GM23338 (cell line): Measurements from ENCODE around the gene MPPED1. TPM values are rescaled to one million over a fixed set of nuclear protein-coding genes. Genes with fewer than 3 reads are reported as not detected.

ENCODE experiments used
- ATAC-seq: fragments of 200-7000 bp; cut with Tn5 transposase; 3 replicates; pipeline ENCODE4 v1.9.1; 2020
- DNase-seq: peaks from one replicate; pipeline ENCODE4 v3.0.0-alpha.2; 2015; ENCODE audit warnings: low spot score
- H2AFZ ChIP-seq: fragments of 200-600 bp; sonication (generic); 2 replicates; pipeline ENCODE4 v1.8.0; 2016; ENCODE audit warnings: antibody characterized with exemption, mild to moderate bottlenecking, moderate library complexity
- H3F3A ChIP-seq: fragments of 200-600 bp; sonication (generic); replicated peaks from 2 replicates; pipeline ENCODE4 v1.8.0; 2017; ENCODE audit warnings: antibody characterized with exemption, mixed run types, low read depth
- H3K27ac ChIP-seq: fragments of 200-600 bp; sonication (generic); 2 replicates; pipeline ENCODE4 v1.6.1; 2016; ENCODE audit warnings: low read depth
- H3K27me3 ChIP-seq: fragments of 200-600 bp; sonication (generic); 2 replicates; pipeline ENCODE4 v1.8.0; 2016; ENCODE audit warnings: mild to moderate bottlenecking, mixed run types, moderate library complexity; ENCODE audit not compliant: insufficient read depth
- H3K36me3 ChIP-seq: fragments of 200-600 bp; sonication (generic); 2 replicates; pipeline ENCODE4 v1.8.0; 2016; ENCODE audit warnings: mild to moderate bottlenecking; ENCODE audit not compliant: insufficient read depth
- H3K4me1 ChIP-seq: fragments of 200-600 bp; sonication (generic); 2 replicates; pipeline ENCODE4 v1.8.0; 2016; ENCODE audit warnings: mild to moderate bottlenecking, moderate library complexity; ENCODE audit not compliant: insufficient read depth
- H3K4me2 ChIP-seq: fragments of 200-600 bp; sonication (generic); 2 replicates; pipeline ENCODE4 v1.7.1; 2017; ENCODE audit warnings: mixed run types
- H3K4me3 ChIP-seq: fragments of 200-600 bp; sonication (generic); 2 replicates; pipeline ENCODE4 v1.6.1; 2016; ENCODE audit warnings: mixed run types
- H3K79me2 ChIP-seq: fragments of 200-600 bp; sonication (generic); replicated peaks from 2 replicates; pipeline ENCODE4 v1.8.0; 2017; ENCODE audit warnings: mild to moderate bottlenecking; ENCODE audit not compliant: insufficient read depth
- H3K9me2 ChIP-seq: fragments of 200-600 bp; sonication (generic); 2 replicates; pipeline ENCODE4 v1.8.0; 2017; ENCODE audit not compliant: insufficient read depth
- H4K20me1 ChIP-seq: fragments of 200-600 bp; sonication (generic); replicated peaks from 2 replicates; pipeline ENCODE4 v1.8.0; 2017; ENCODE audit warnings: mild to moderate bottlenecking; ENCODE audit not compliant: insufficient read depth
- H3K27ac Mint-ChIP-seq: 2 replicates; pipeline ENCODE4 v1.8.0; 2020; ENCODE audit warnings: inconsistent platforms, mild to moderate bottlenecking, moderate library complexity, mixed read lengths
- H3K27me3 Mint-ChIP-seq: 3 replicates; pipeline ENCODE4 v1.8.0; 2022; ENCODE audit warnings: low read depth, mild to moderate bottlenecking, moderate library complexity, mixed read lengths, inconsistent platforms; ENCODE audit not compliant: insufficient read depth, poor library complexity
- H3K36me3 Mint-ChIP-seq: 3 replicates; pipeline ENCODE4 v1.8.0; 2021; ENCODE audit warnings: low read depth, mild to moderate bottlenecking, inconsistent platforms, moderate library complexity, mixed read lengths
- H3K4me1 Mint-ChIP-seq: 3 replicates; pipeline ENCODE4 v1.8.0; 2020; ENCODE audit warnings: mild to moderate bottlenecking, inconsistent platforms, mixed read lengths
- H3K4me3 Mint-ChIP-seq: 3 replicates; pipeline ENCODE4 v1.8.0; 2021; ENCODE audit warnings: moderate library complexity, mild to moderate bottlenecking, inconsistent platforms, mixed read lengths
- H3K9me3 Mint-ChIP-seq: 3 replicates; pipeline ENCODE4 v1.8.0; 2020; ENCODE audit warnings: moderate library complexity, mild to moderate bottlenecking, inconsistent platforms, mixed read lengths
- CREB1 ChIP-seq: fragments of 250-450 bp; sonication (Bioruptor Pico); IDR thresholded peaks from 2 replicates; pipeline ENCODE4 v1.5.0; 2020; ENCODE audit warnings: low read depth, mild to moderate bottlenecking, moderate library complexity
- EZH2 ChIP-seq: fragments of 200-600 bp; sonication (generic); IDR thresholded peaks from one replicate; pipeline ENCODE4 v1.8.0; 2017; ENCODE audit warnings: antibody characterized with exemption, mild to moderate bottlenecking, low read depth; ENCODE audit not compliant: unreplicated experiment
- JUNB ChIP-seq: IDR thresholded peaks from one replicate; pipeline ENCODE4 v1.6.1; 2016; ENCODE audit warnings: antibody characterized with exemption; ENCODE audit not compliant: unreplicated experiment
- POLR2AphosphoS5 ChIP-seq: IDR thresholded peaks from 2 replicates; pipeline ENCODE4 v1.6.1; 2016; ENCODE audit warnings: antibody characterized with exemption, low read depth
- polyA plus RNA-seq: library from polyadenylated mRNA; unstranded; fragments of >200 nt; fragmentation: Nextera tagmentation; extraction: Ambion mirVana; gene quantifications from 2 replicates; pipeline ENCODE4 v1.2.1, GENCODE V29; 2016
- total RNA-seq: library from RNA; depleted of rRNA; stranded (reverse); fragments of >200 nt; shearing (Covaris generic); gene quantifications from 2 replicates; pipeline ENCODE4 v1.2.3, GENCODE V29; 2014
- TF ChIP-seq, protein P1 (sequence below): IDR thresholded peaks from one replicate; pipeline ENCODE4 v1.6.1; 2018; ENCODE audit warnings: antibody characterized with exemption; ENCODE audit not compliant: unreplicated experiment
- TF ChIP-seq, protein P2 (sequence below): IDR thresholded peaks from 2 replicates; pipeline ENCODE4 v1.6.1; 2016; ENCODE audit warnings: antibody characterized with exemption

Gene MPPED1
- total and polyA plus RNA-seq, 2 experiments from 2014 or later, result 0.56 TPM; not detected in 1

GRCh38 chr22:43539572-43540528 lies 128.0 kb downstream of the MPPED1 start:
- Mint-ChIP-seq H3K4me1 (no peaks in the 10 kb centered on the region; the same call in 1 of the 3 replicates), H3K36me3 (peaks cover 15% of the 10 kb centered on the region), H3K9me3 (peaks cover 21% of the 10 kb centered on the region; the same call in 2 of the 3 replicates), H3K27me3 (peaks cover 2% of the 10 kb centered on the region), H3K27ac (no peak overlapping the region), H3K4me3 (no peak overlapping the region)
- Histone ChIP-seq H3K79me2 (no peaks in the 10 kb centered on the region), H3K4me2 (no peak overlapping the region), H4K20me1 (no peaks in the 10 kb centered on the region), H3K4me1 (no peaks in the 10 kb centered on the region), H3K36me3 (no peaks in the 10 kb centered on the region), H3K27ac (no peak overlapping the region), H2AFZ (no peak overlapping the region), H3K27me3 (no peaks in the 10 kb centered on the region), H3K4me3 (no peak overlapping the region), H3K9me2 (peaks cover 5% of the 10 kb centered on the region; the same call in 1 of the 2 replicates), H3F3A (no peaks in the 10 kb centered on the region)
- DNase-seq, result no peak
- no peak for ATAC-seq
- TF ChIP-seq, protein P1, sequence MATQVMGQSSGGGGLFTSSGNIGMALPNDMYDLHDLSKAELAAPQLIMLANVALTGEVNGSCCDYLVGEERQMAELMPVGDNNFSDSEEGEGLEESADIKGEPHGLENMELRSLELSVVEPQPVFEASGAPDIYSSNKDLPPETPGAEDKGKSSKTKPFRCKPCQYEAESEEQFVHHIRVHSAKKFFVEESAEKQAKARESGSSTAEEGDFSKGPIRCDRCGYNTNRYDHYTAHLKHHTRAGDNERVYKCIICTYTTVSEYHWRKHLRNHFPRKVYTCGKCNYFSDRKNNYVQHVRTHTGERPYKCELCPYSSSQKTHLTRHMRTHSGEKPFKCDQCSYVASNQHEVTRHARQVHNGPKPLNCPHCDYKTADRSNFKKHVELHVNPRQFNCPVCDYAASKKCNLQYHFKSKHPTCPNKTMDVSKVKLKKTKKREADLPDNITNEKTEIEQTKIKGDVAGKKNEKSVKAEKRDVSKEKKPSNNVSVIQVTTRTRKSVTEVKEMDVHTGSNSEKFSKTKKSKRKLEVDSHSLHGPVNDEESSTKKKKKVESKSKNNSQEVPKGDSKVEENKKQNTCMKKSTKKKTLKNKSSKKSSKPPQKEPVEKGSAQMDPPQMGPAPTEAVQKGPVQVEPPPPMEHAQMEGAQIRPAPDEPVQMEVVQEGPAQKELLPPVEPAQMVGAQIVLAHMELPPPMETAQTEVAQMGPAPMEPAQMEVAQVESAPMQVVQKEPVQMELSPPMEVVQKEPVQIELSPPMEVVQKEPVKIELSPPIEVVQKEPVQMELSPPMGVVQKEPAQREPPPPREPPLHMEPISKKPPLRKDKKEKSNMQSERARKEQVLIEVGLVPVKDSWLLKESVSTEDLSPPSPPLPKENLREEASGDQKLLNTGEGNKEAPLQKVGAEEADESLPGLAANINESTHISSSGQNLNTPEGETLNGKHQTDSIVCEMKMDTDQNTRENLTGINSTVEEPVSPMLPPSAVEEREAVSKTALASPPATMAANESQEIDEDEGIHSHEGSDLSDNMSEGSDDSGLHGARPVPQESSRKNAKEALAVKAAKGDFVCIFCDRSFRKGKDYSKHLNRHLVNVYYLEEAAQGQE, result no peak
- TF ChIP-seq CREB1 (CRISPR knock-in tag) (no peak), POLR2AphosphoS5 (no peak), EZH2 (no peak)

GRCh38 chr22:43540529-43540923 lies 128.7 kb downstream of the MPPED1 start:
- H3K9me3 Mint-ChIP-seq, result peaks cover 21% of the 10 kb centered on the region; the same call in 2 of the 3 replicates
- Histone ChIP-seq H3K27ac (no peak overlapping the region), H3K27me3 (no peaks in the 10 kb centered on the region), H4K20me1 (no peaks in the 10 kb centered on the region), H3K36me3 (no peaks in the 10 kb centered on the region), H2AFZ (no peak overlapping the region), H3K4me1 (no peaks in the 10 kb centered on the region), H3K4me3 (no peak overlapping the region), H3K79me2 (no peaks in the 10 kb centered on the region), H3K9me2 (peaks cover 5% of the 10 kb centered on the region; the same call in 1 of the 2 replicates), H3K4me2 (no peak overlapping the region), H3F3A (no peaks in the 10 kb centered on the region)
- no peaks in the 10 kb centered on the region; the same call in 1 of the 3 replicates for H3K4me1 Mint-ChIP-seq
- H3K4me3 Mint-ChIP-seq, result no peak overlapping the region
- H3K27ac Mint-ChIP-seq, result no peak overlapping the region
- TF ChIP-seq JUNB, result no peak
- peaks cover 2% of the 10 kb centered on the region for H3K27me3 Mint-ChIP-seq
- DNase-seq (no peak), ATAC-seq (no peak)
- H3K36me3 Mint-ChIP-seq, result peaks cover 15% of the 10 kb centered on the region

DNA sequence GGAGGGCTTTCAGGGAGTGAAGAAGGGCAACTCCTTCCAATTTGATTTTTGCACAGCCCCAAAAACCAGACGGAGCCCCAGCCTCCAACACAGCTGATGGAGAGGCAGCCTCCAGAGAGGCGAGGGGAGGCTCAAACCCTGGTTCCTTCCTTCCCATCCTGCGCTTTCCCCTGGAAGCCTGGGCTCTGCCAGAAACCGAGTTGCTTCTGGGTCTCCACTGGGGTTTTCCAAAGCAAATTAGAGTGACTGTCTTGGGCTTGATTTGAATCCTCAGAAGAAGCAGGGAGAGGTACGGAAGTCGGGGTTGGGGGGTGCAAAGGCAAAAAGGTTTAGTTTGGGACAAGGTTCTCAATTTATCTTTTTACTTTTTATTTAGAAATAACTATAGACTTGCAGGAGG lies 129.2 kb downstream of the MPPED1 start:
- Histone ChIP-seq H3K4me3 (no peak overlapping the region), H3K27ac (no peak overlapping the region), H3K4me2 (no peak overlapping the region), H3K4me1 (no peaks in the 10 kb centered on the region), H2AFZ (no peak overlapping the region), H3K36me3 (no peaks in the 10 kb centered on the region), H3F3A (no peaks in the 10 kb centered on the region), H4K20me1 (no peaks in the 10 kb centered on the region), H3K9me2 (peaks cover 4% of the 10 kb centered on the region; the same call in 1 of the 2 replicates), H3K27me3 (no peaks in the 10 kb centered on the region), H3K79me2 (no peaks in the 10 kb centered on the region)
- ATAC-seq (no peak), DNase-seq (no peak)
- TF ChIP-seq, protein P2, sequence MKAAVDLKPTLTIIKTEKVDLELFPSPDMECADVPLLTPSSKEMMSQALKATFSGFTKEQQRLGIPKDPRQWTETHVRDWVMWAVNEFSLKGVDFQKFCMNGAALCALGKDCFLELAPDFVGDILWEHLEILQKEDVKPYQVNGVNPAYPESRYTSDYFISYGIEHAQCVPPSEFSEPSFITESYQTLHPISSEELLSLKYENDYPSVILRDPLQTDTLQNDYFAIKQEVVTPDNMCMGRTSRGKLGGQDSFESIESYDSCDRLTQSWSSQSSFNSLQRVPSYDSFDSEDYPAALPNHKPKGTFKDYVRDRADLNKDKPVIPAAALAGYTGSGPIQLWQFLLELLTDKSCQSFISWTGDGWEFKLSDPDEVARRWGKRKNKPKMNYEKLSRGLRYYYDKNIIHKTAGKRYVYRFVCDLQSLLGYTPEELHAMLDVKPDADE, result no peak
- Mint-ChIP-seq H3K4me1 (no peaks in the 10 kb centered on the region; the same call in 1 of the 3 replicates), H3K27ac (no peak overlapping the region), H3K9me3 (peaks cover 18% of the 10 kb centered on the region; the same call in 2 of the 3 replicates), H3K4me3 (no peak overlapping the region), H3K27me3 (peaks cover 2% of the 10 kb centered on the region), H3K36me3 (peaks cover 12% of the 10 kb centered on the region)
